EL (cell line): ENCODE results near the gene GRHL1.
"Not testable (repeated sequence)": the region's sequence is repeated elsewhere in the genome, so short reads cannot be mapped to it uniquely, and the experiment has no call there.

Source experiments
- DNase-seq: peaks from one replicate; pipeline ENCODE4 v3.0.0-alpha.2; 2016

GRHL1 gene

GRCh38 chr2:10028407-10028987, 77.0 kb downstream of the GRHL1 start:
- DNase-seq = no peak

GRCh38 chr2:10028988-10029874, 77.7 kb downstream of the GRHL1 start:
- DNase-seq = no peak

- DNase-seq = no peak
Observed at GRCh38 chr2:10029875-10030223, 78.4 kb downstream of the GRHL1 start.

GRCh38 chr2:10030311-10030736, 78.8 kb downstream of the GRHL1 start:
- no peak for DNase-seq

- DNase-seq = not testable (repeated sequence)
Observed at GRCh38 chr2:10030798-10031197, 79.3 kb downstream of the GRHL1 start.

GRCh38 chr2:10031886-10032745, 80.6 kb downstream of the GRHL1 start:
- DNase-seq = no peak

GRCh38 chr2:10032746-10033105, 81.2 kb downstream of the GRHL1 start:
- no peak for DNase-seq

GRCh38 chr2:10033251-10034006, 81.9 kb downstream of the GRHL1 start:
- no peak for DNase-seq

GRCh38 chr2:10034333-10035052, 83.0 kb downstream of the GRHL1 start:
- no peak for DNase-seq

- no peak for DNase-seq
Observed at GRCh38 chr2:10035053-10035422, 83.5 kb downstream of the GRHL1 start.

GRCh38 chr2:10035633-10036032, 84.1 kb downstream of the GRHL1 start:
- no peak for DNase-seq

- peak; percentile 73 for DNase-seq
Observed at GRCh38 chr2:10036095-10036884, 84.8 kb downstream of the GRHL1 start.

- DNase-seq = no peak
Observed at GRCh38 chr2:10038123-10038522, 86.6 kb downstream of the GRHL1 start.

- DNase-seq = no peak
Observed at GRCh38 chr2:10038716-10039115, 87.2 kb downstream of the GRHL1 start.

GRCh38 chr2:10039658-10040410, 88.3 kb downstream of the GRHL1 start:
- DNase-seq = no peak

GRCh38 chr2:10041711-10042110, 90.2 kb downstream of the GRHL1 start:
- no peak for DNase-seq

GRCh38 chr2:10042301-10043161, 91.0 kb downstream of the GRHL1 start:
- peak; percentile 74 for DNase-seq

- DNase-seq = peak; percentile 90
Observed at GRCh38 chr2:10043256-10043905, 91.9 kb downstream of the GRHL1 start, which contains the start of gene KLF11. TSS of gene KLF11 (plus strand) at chr2:10043550. CDS start at chr2:10043717, 167 bp downstream.
